ENCODE results near the gene BRD9.

DNA sequence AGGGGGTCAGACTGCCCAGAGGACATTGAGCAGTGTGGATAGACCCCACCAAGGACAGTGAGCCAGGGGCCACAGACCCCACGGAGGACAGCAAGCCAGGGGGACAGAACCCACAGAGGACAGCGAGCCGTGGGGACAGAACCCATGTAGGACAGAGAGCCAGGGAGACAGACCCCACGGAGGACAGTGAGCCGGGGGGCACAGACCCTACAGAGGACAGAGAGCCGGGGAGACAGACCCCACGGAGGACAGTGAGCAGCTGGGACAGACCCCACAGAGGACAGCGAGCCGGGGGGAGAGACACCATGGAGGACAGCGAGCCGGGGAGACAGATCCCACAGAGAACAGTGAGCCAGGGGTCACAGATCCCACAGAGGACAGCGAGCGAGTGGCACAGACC lies 38.4 kb downstream of the BRD9 start:
- TF ChIP-seq CTCF (IDR thresholded peaks at IDR 0.05 in 4 of 5, conservative IDR thresholded peaks at IDR 0.05 in 1 of 5) = no peak
- TF ChIP-seq POLR2A (IDR thresholded peaks at IDR 0.05) = no peak
